NCI-H2227 treated with DMSO at 0.1 percent for 48 hours (cell line): Measurements from ENCODE around the gene GABRB3.

Experiments used
- DNase-seq: peaks from one replicate; lab custom pipeline; 2025; lab: John Stamatoyannopoulos, UW

GABRB3 gene

GRCh38 chr15:26555898-26556297, 217.0 kb downstream of the GABRB3 start:
- DNase-seq = no peak

- no peak for DNase-seq
Observed at GRCh38 chr15:26551473-26551872, 221.4 kb downstream of the GABRB3 start.

- DNase-seq = no peak
Observed at GRCh38 chr15:26550880-26551279, 222.0 kb downstream of the GABRB3 start.

- DNase-seq = no peak
Observed at GRCh38 chr15:26537663-26538062, 235.2 kb downstream of the GABRB3 start.

- DNase-seq = no peak
Observed at GRCh38 chr15:26531489-26531888, 241.4 kb downstream of the GABRB3 start.

GRCh38 chr15:26525096-26525495, 247.8 kb downstream of the GABRB3 start:
- DNase-seq = no peak

- no peak for DNase-seq
Observed at GRCh38 chr15:26521691-26522198, 251.1 kb downstream of the GABRB3 start.

GRCh38 chr15:26521130-26521529, 251.7 kb downstream of the GABRB3 start:
- peak; percentile 0 for DNase-seq

GRCh38 chr15:26518885-26519284, 254.0 kb downstream of the GABRB3 start:
- DNase-seq = no peak

- no peak for DNase-seq
Observed at GRCh38 chr15:26516102-26516980, 256.5 kb downstream of the GABRB3 start.

- no peak for DNase-seq
Observed at GRCh38 chr15:26504009-26504408, 268.9 kb downstream of the GABRB3 start.
